Ishikawa (cell line): ENCODE data around the gene OTP.

Source experiments
- CEBPB ChIP-seq: IDR thresholded peaks from 2 replicates; pipeline ENCODE4 v1.6.1; 2012
- CREB1 ChIP-seq: IDR thresholded peaks from 2 replicates; pipeline ENCODE4 v1.6.1; 2012; ENCODE audit warnings: low read depth
- EGR1 ChIP-seq: IDR thresholded peaks from 2 replicates; pipeline ENCODE4 v1.6.1; 2012
- EP300 ChIP-seq: IDR thresholded peaks from 2 replicates; pipeline ENCODE4 v1.6.1; 2012; ENCODE audit warnings: borderline replicate concordance
- FOXM1 ChIP-seq: IDR thresholded peaks from 2 replicates; pipeline ENCODE4 v1.6.1; 2012; ENCODE audit warnings: low read depth, borderline replicate concordance
- MAX ChIP-seq: IDR thresholded peaks from 2 replicates; pipeline ENCODE4 v1.6.1; 2012
- NFIC ChIP-seq: IDR thresholded peaks from 2 replicates; pipeline ENCODE4 v1.6.1; 2012
- RAD21 ChIP-seq: IDR thresholded peaks from 2 replicates; pipeline ENCODE4 v1.6.1; 2012; ENCODE audit warnings: low read depth
- TAF1 ChIP-seq: IDR thresholded peaks from 2 replicates; pipeline ENCODE4 v1.6.1; 2012; ENCODE audit warnings: low read depth, mild to moderate bottlenecking
- TCF12 ChIP-seq: IDR thresholded peaks from 2 replicates; pipeline ENCODE4 v1.6.1; 2012; ENCODE audit warnings: low read depth
- TEAD4 ChIP-seq: IDR thresholded peaks from 2 replicates; pipeline ENCODE4 v1.6.1; 2012
- USF1 ChIP-seq: IDR thresholded peaks from 2 replicates; pipeline ENCODE4 v1.6.1; 2012
- YY1 ChIP-seq: IDR thresholded peaks from 2 replicates; pipeline ENCODE4 v1.6.1; 2012; ENCODE audit warnings: low read depth
- ZBTB7A ChIP-seq: IDR thresholded peaks from 2 replicates; pipeline ENCODE4 v1.6.1; 2012; ENCODE audit warnings: low read depth
- TF ChIP-seq, protein P1 (sequence below): IDR thresholded peaks from 2 replicates; pipeline ENCODE4 v1.6.1; 2012; ENCODE audit warnings: low read depth, mild to moderate bottlenecking

The OTP gene

DNA sequence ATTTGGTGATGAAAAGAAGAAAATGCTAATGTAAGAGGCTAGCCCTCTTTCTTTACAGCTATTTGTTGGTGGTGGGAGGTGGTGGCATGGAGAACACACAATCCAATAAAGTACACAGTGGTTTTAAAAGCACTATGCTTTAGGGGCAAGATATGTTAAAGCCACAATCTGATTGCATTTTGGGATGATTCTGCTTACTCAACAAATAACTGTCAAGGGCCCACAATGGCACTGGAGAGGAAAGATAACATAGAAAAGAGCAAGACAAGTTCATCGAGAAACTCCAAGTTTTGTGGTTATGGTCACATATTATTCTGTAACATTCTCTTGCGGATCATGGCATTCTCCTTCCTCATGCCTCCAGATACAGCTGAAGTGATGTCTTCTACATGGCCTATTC is 38.8 kb downstream of the OTP start:
- TF ChIP-seq EP300, result no peak
- no peak for TF ChIP-seq MAX
- TF ChIP-seq TEAD4, result no peak
- TF ChIP-seq TAF1, result no peak
- no peak for TF ChIP-seq TCF12
- no peak for TF ChIP-seq FOXM1
- no peak for TF ChIP-seq EGR1
- no peak for TF ChIP-seq ZBTB7A
- TF ChIP-seq, protein P1, sequence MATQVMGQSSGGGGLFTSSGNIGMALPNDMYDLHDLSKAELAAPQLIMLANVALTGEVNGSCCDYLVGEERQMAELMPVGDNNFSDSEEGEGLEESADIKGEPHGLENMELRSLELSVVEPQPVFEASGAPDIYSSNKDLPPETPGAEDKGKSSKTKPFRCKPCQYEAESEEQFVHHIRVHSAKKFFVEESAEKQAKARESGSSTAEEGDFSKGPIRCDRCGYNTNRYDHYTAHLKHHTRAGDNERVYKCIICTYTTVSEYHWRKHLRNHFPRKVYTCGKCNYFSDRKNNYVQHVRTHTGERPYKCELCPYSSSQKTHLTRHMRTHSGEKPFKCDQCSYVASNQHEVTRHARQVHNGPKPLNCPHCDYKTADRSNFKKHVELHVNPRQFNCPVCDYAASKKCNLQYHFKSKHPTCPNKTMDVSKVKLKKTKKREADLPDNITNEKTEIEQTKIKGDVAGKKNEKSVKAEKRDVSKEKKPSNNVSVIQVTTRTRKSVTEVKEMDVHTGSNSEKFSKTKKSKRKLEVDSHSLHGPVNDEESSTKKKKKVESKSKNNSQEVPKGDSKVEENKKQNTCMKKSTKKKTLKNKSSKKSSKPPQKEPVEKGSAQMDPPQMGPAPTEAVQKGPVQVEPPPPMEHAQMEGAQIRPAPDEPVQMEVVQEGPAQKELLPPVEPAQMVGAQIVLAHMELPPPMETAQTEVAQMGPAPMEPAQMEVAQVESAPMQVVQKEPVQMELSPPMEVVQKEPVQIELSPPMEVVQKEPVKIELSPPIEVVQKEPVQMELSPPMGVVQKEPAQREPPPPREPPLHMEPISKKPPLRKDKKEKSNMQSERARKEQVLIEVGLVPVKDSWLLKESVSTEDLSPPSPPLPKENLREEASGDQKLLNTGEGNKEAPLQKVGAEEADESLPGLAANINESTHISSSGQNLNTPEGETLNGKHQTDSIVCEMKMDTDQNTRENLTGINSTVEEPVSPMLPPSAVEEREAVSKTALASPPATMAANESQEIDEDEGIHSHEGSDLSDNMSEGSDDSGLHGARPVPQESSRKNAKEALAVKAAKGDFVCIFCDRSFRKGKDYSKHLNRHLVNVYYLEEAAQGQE, result no peak
- no peak for TF ChIP-seq CREB1
- no peak for TF ChIP-seq CEBPB
- TF ChIP-seq RAD21, result no peak
- no peak for TF ChIP-seq NFIC
- TF ChIP-seq YY1, result no peak
- no peak for TF ChIP-seq USF1

- TF ChIP-seq FOXM1, result no peak
- no peak for TF ChIP-seq CEBPB
- no peak for TF ChIP-seq USF1
- TF ChIP-seq NFIC, result no peak
- TF ChIP-seq ZBTB7A, result no peak
- TF ChIP-seq EP300, result no peak
- TF ChIP-seq EGR1, result no peak
Observed at GRCh38 chr5:77590347-77590746, 48.2 kb downstream of the OTP start.

GRCh38 chr5:77588175-77588574 is 50.3 kb downstream of the OTP start:
- TF ChIP-seq USF1 (no peak), ZBTB7A (no peak)

- TF ChIP-seq TCF12 (no peak), ZBTB7A (no peak), TAF1 (no peak), RAD21 (no peak), CEBPB (no peak), EGR1 (no peak), MAX (no peak), EP300 (no peak), TEAD4 (no peak), FOXM1 (no peak), USF1 (no peak), CREB1 (no peak), YY1 (no peak)
- TF ChIP-seq, protein P1, result no peak
Observed at GRCh38 chr5:77586101-77586500, 52.4 kb downstream of the OTP start.
